Measurements from ENCODE around the gene EIF2AK3. TPM values are rescaled to one million over a fixed set of nuclear protein-coding genes. Genes with fewer than 3 reads are reported as not detected.
A peak's percentile ranks its signal among the peaks of the same experiment; 100 is the strongest.

The EIF2AK3 gene
- polyA plus RNA-seq, 1 donor (not counting 4 experiments of a cell fraction or from before 2014, with no cell fraction given), result 10.9 TPM

- H3K9ac ChIP-seq (ENCODE audit: control insufficient read depth, extremely low read depth, insufficient read depth, low read length), result no peak overlapping the region
- FAIRE-seq (no peak), DNase-seq (ENCODE audit: low read depth, low spot score) (no peak)
- H3K79me2 ChIP-seq (ENCODE audit: control insufficient read depth, insufficient read depth, low read length), result peaks cover 56% of the 10 kb centered on the region
- no peaks in the 10 kb centered on the region for H3K9me3 ChIP-seq (ENCODE audit: control insufficient read depth, low read depth, low read length)
- no peak overlapping the region for H3K27ac ChIP-seq (ENCODE audit: control insufficient read depth, insufficient read depth, low read length)
- H4K20me1 ChIP-seq (ENCODE audit: control insufficient read depth, extremely low read depth, insufficient read depth, low read length), result no peaks in the 10 kb centered on the region
- no peak overlapping the region for H2AFZ ChIP-seq (ENCODE audit: control insufficient read depth, low read length)
- H3K4me2 ChIP-seq (ENCODE audit: control insufficient read depth, extremely low read depth, insufficient read depth, low read depth, low read length), result no peak overlapping the region
- TF ChIP-seq CTCF (optimal IDR thresholded peaks at IDR 0.05 in 1 of 3, IDR thresholded peaks at IDR 0.05 in 1 of 3, conservative IDR thresholded peaks at IDR 0.05 in 1 of 3; ENCODE audit: extremely low read depth in 1 of 3, insufficient read depth in 2 of 3, low read length in 3 of 3) (no peak), EZH2 (IDR thresholded peaks at IDR 0.05; ENCODE audit: low read length) (no peak)
- dilution Hi-C loops (cut with MboI; ENCODE audit: extremely low pct_ligation_motif_present, low sequenced_read_pairs), result no loop called here
- no peak overlapping the region for H3K4me3 ChIP-seq (ENCODE audit: control insufficient read depth in 2 of 3, extremely low read depth in 1 of 3, insufficient read depth in 2 of 3, low read depth in 1 of 3, low read length in 3 of 3)
- no peaks in the 10 kb centered on the region for H3K36me3 ChIP-seq (ENCODE audit: control insufficient read depth in 2 of 2, extremely low read depth in 1 of 2, insufficient read depth in 2 of 2, low read length in 2 of 2)
- peaks cover 2% of the 10 kb centered on the region for H3K4me1 ChIP-seq (ENCODE audit: control insufficient read depth, extremely low read depth, insufficient read depth, low read length)
- H3K27me3 ChIP-seq (ENCODE audit: control insufficient read depth, extremely low read depth, insufficient read depth, low read length), result no peaks in the 10 kb centered on the region
- no peaks in the 10 kb centered on the region for H3K9me1 ChIP-seq (ENCODE audit: control insufficient read depth, extremely low read depth, insufficient read depth, low read length)
These were observed 11.4 kb downstream of the EIF2AK3 start for GRCh38 chr2:88615822-88616221.

GRCh38 chr2:88614497-88615157 lies 12.6 kb downstream of the EIF2AK3 start:
- DNase-seq (ENCODE audit: low read depth, low spot score) (no peak), FAIRE-seq (peak; percentile 46)
- peaks cover 47% of the 10 kb centered on the region for H3K79me2 ChIP-seq (ENCODE audit: control insufficient read depth, insufficient read depth, low read length)
- H3K9me3 ChIP-seq (ENCODE audit: control insufficient read depth, low read depth, low read length), result no peaks in the 10 kb centered on the region
- no peak overlapping the region for H3K4me2 ChIP-seq (ENCODE audit: control insufficient read depth, extremely low read depth, insufficient read depth, low read depth, low read length)
- no peak for TF ChIP-seq CTCF (optimal IDR thresholded peaks at IDR 0.05 in 1 of 3, IDR thresholded peaks at IDR 0.05 in 1 of 3, conservative IDR thresholded peaks at IDR 0.05 in 1 of 3; ENCODE audit: extremely low read depth in 1 of 3, insufficient read depth in 2 of 3, low read length in 3 of 3)
- TF ChIP-seq EZH2 (IDR thresholded peaks at IDR 0.05; ENCODE audit: low read length), result no peak
- H3K27me3 ChIP-seq (ENCODE audit: control insufficient read depth, extremely low read depth, insufficient read depth, low read length), result no peaks in the 10 kb centered on the region
- dilution Hi-C loops (cut with MboI; ENCODE audit: extremely low pct_ligation_motif_present, low sequenced_read_pairs), result no loop called here
- no peaks in the 10 kb centered on the region for H3K9me1 ChIP-seq (ENCODE audit: control insufficient read depth, extremely low read depth, insufficient read depth, low read length)
- H3K4me1 ChIP-seq (ENCODE audit: control insufficient read depth, extremely low read depth, insufficient read depth, low read length), result peaks cover 12% of the 10 kb centered on the region
- H4K20me1 ChIP-seq (ENCODE audit: control insufficient read depth, extremely low read depth, insufficient read depth, low read length), result no peaks in the 10 kb centered on the region
- H3K4me3 ChIP-seq (ENCODE audit: control insufficient read depth in 2 of 3, extremely low read depth in 1 of 3, insufficient read depth in 2 of 3, low read depth in 1 of 3, low read length in 3 of 3), result no peak overlapping the region
- H3K9ac ChIP-seq (ENCODE audit: control insufficient read depth, extremely low read depth, insufficient read depth, low read length), result no peak overlapping the region
- no peaks in the 10 kb centered on the region for H3K36me3 ChIP-seq (ENCODE audit: control insufficient read depth in 2 of 2, extremely low read depth in 1 of 2, insufficient read depth in 2 of 2, low read length in 2 of 2)
- H2AFZ ChIP-seq (ENCODE audit: control insufficient read depth, low read length), result no peak overlapping the region
- H3K27ac ChIP-seq (ENCODE audit: control insufficient read depth, insufficient read depth, low read length), result no peak overlapping the region
